ENCODE measurements around the gene ITFG1. TPM values are rescaled to one million over a fixed set of nuclear protein-coding genes. Genes with fewer than 3 reads are reported as not detected.
A peak's percentile ranks its signal among the peaks of the same experiment; 100 is the strongest.
"Not testable (repeated sequence)": the region's sequence is repeated elsewhere in the genome, so short reads cannot be mapped to it uniquely, and the experiment has no call there.

Gene ITFG1
- total RNA-seq, 1 experiment from 2014 or later = 27.5 TPM

DNA sequence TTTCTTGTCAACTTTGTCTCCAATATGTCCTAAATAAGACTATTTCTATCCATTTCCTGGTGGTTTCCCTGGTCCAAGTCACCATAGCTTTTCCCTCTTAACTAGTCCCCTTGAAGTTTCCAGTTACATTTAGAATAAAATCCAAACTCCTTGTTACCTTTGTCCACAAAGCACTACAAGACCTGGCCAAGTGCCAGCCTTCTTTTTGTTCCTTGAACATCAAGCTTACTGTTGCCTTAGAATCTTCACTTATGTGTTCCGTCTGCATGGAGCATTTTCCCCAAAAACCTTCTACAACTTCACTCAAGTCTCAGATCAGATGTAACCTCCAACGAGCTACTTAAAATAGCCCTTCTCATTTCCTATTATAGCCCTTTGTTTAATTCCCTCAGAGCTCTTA is 101.4 kb downstream of the ITFG1 start:
- H3K4me1 ChIP-seq = no peaks in the 10 kb centered on the region
- no peaks in the 10 kb centered on the region for H3K36me3 ChIP-seq
- H3K27me3 ChIP-seq = no peaks in the 10 kb centered on the region
- H3K4me3 ChIP-seq = no peak overlapping the region
- DNase-seq = peak in 1 of 2 experiments; percentile 2
- H3K9me3 ChIP-seq (replicated peaks) = no peaks in the 10 kb centered on the region
- no peak overlapping the region for H3K27ac ChIP-seq

DNA sequence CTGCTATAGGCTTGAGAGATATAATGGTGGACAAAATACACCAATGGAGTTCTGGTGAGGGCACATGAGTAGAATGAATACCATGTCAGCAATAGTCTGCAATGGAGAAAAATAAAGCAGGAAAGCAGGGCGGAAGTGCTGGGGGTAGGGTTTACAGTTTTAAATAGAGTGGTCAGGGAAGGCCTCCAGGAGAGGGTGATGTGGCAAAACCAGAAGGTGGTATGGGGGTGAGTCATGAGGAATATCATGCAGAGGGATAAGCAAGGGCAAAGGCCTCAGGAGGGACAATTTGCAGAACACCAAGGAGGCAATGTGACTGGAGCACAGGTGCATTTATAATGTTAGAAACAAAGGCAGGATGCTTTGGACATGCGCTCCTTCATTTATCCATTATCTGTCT is 102.0 kb downstream of the ITFG1 start:
- no peaks in the 10 kb centered on the region for H3K36me3 ChIP-seq
- no peak for DNase-seq
- no peaks in the 10 kb centered on the region for H3K9me3 ChIP-seq (replicated peaks)
- H3K27ac ChIP-seq = no peak overlapping the region
- no peaks in the 10 kb centered on the region for H3K4me1 ChIP-seq
- H3K27me3 ChIP-seq = no peaks in the 10 kb centered on the region
- no peak overlapping the region for H3K4me3 ChIP-seq

DNA sequence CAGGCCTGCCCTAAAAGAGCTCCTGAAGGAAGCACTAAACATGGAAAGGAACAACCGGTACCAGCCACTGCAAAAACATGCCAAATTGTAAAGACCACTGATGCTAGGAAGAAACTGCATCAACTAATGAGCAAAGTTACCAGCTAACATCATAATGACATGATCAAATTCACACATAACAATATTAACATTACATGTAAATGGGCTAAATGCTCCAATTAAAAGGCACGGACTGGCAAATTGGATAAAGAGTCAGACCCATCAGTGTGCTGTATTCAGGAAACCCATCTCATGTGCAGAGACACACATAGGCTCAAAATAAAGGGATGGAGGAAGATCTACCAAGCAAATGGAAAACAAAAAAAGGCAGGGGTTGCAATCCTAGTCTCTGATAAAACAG is 111.8 kb downstream of the ITFG1 start:
- H3K27ac ChIP-seq; H3K27me3 ChIP-seq; DNase-seq; H3K36me3 ChIP-seq; H3K4me1 ChIP-seq; H3K9me3 ChIP-seq (replicated peaks); H3K4me3 ChIP-seq: not testable (repeated sequence)

DNA sequence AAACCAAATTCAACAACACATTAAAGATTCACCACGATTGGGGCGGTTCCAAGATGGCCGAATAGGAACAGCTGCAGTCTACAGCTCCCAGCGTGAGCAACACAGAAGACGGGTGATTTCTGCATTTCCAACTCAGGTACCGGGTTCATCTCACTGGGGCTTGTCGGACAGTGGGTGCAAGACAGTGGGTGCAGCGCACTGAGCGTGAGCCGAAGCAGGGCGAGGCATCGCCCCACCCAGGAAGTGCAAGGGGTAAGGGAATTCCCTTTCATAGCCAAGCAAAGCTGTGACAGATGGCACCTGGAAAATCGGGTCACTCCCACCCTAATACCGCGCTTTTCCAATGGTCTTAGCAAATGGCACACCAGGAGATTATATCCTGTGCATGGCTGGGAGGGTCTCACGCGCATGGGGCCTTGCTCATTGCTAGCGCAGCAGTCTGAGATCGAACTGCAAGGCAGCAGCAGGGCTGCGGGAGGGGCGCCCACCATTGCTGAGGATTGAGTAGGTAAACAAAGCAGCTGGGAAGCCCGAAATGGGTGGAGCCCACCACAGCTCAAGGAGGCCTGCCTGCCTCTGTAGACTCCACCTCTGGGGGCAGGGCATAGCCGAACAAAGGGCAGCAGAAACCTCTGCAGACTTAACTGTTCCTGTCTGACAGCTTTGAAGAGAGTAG is 113.7 kb downstream of the ITFG1 start:
- DNase-seq; H3K27ac ChIP-seq; H3K4me3 ChIP-seq; H3K36me3 ChIP-seq; H3K4me1 ChIP-seq; H3K27me3 ChIP-seq; H3K9me3 ChIP-seq (replicated peaks): not testable (repeated sequence)

DNA sequence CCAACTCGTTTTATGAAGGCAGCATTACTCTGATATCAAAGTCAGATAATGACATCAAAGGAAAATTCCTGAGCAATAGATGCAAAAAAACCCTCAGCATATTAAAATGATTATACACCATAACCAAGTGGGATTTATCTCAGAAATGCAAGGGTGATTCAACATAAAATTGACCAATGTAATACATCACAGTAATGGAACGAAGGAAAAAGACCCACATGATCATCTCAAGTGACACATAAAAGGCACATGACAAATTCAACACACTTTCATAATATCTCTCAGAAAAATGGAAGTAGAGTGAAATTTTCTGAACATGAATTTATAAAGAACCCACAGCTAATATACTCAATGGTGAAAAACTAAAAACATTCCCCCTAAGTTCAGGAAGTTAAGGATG is 118.8 kb downstream of the ITFG1 start:
- Histone ChIP-seq H3K4me3 (no peak overlapping the region), H3K4me1 (no peaks in the 10 kb centered on the region), H3K9me3 (replicated peaks) (no peaks in the 10 kb centered on the region; the same call in 1 of the 2 replicates), H3K36me3 (no peaks in the 10 kb centered on the region), H3K27ac (no peak overlapping the region), H3K27me3 (no peaks in the 10 kb centered on the region)
- no peak for DNase-seq

DNA sequence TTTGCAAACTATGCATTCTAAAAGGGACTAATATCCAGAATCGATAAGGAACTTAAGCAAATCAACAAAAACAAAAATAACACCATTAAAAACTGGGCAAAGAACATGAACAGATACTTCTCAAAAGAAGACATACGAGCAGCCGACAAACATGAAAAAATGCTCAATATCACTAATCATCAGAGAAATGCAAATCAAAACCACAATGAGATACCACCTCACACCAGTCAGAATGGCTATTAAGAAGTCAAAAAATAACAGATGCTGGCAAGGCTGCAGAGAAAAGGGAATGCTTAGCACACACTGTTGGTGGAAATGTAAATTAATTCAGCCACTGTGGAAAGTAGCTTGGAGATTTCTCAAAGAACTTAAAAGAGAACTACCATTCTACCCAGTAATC is 130.3 kb downstream of the ITFG1 start:
- DNase-seq; H3K27me3 ChIP-seq; H3K4me3 ChIP-seq; H3K27ac ChIP-seq; H3K4me1 ChIP-seq; H3K9me3 ChIP-seq (replicated peaks); H3K36me3 ChIP-seq: not testable (repeated sequence)

DNA sequence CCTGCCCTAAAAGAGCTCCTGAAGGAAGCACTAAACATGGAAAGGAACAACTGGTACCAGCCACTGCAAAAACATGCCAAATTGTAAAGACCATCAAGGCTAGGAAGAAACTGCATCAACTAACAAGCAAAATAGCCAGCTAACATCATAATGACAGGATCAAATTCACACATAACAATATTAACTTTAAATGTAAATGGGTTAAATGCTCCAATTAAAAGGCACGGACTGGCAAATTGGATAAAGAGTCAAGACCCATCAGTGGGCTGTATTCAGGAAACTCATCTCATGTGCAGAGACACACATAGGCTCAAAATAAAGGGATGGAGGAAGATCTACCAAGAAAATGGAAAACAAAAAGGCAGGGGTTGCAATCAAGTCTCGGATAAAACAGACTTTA is 136.6 kb downstream of the ITFG1 start:
- H3K36me3 ChIP-seq; H3K4me3 ChIP-seq; H3K27me3 ChIP-seq; DNase-seq; H3K4me1 ChIP-seq; H3K9me3 ChIP-seq (replicated peaks); H3K27ac ChIP-seq: not testable (repeated sequence)

DNA sequence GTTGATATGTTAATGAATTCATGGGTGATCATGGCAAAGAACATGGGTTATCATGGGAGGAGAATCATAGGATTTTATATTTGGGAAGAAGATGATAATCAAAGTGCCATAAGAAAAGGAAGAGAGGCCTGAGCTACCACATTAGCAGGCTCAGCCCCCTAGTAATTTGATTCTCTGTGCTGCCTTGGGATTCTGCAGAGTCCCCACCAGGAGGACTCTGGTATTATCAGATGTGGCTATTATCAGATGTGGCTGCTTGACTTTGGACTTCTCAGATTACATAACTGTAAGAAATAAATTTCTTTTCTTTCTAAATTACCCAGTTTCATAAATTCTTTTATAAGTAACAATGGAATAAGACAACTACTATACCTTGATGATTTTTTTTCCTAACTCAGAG is 137.6 kb downstream of the ITFG1 start:
- Histone ChIP-seq H3K36me3 (no peaks in the 10 kb centered on the region), H3K9me3 (replicated peaks) (0 out of 2 replicates have a peak, but pooled peaks cover 4% of the 10 kb centered on the region), H3K27me3 (no peaks in the 10 kb centered on the region), H3K4me1 (no peaks in the 10 kb centered on the region), H3K4me3 (no peak overlapping the region), H3K27ac (no peak overlapping the region)
- peak in 1 of 2 experiments; percentile 7 for DNase-seq

DNA sequence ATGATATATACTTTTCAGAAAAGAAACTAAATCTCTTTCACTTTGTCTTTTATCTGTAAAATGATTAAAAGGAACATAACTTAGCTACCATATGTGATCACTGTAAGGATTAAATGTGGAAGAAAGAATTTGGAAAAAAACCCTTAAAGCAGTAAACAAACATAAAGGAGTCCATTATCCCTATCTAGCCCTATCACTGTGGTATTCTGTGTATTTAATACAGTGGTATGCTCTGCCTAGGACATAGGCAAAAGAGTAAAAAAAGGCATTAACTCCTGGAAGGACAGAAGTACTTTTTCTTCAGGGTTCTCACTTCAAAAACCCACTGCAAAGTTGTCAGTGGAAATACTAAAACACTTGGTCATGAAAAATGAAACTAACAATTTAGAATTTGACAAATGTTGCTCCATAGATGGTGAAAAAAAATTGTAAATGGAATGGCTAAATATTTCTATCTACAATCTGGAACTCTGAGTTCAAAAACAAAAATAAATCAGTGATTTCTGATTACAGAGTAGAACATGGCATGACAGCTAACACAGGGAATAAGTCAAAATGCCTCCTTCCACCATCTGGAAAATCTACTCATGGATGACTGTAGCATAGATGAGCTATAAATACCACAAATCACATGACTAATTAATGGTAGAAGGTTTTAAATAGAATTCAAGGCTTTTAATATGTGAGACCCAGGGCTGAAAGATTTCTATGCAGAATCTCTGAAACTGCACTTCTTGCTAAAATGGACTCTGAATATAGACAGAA is 140.1 kb downstream of the ITFG1 start:
- Histone ChIP-seq H3K9me3 (replicated peaks) (0 out of 2 replicates have a peak, but pooled peaks cover 4% of the 10 kb centered on the region), H3K36me3 (no peaks in the 10 kb centered on the region), H3K27ac (no peak overlapping the region), H3K4me1 (no peaks in the 10 kb centered on the region), H3K27me3 (no peaks in the 10 kb centered on the region), H3K4me3 (no peak overlapping the region)
- DNase-seq = no peak

DNA sequence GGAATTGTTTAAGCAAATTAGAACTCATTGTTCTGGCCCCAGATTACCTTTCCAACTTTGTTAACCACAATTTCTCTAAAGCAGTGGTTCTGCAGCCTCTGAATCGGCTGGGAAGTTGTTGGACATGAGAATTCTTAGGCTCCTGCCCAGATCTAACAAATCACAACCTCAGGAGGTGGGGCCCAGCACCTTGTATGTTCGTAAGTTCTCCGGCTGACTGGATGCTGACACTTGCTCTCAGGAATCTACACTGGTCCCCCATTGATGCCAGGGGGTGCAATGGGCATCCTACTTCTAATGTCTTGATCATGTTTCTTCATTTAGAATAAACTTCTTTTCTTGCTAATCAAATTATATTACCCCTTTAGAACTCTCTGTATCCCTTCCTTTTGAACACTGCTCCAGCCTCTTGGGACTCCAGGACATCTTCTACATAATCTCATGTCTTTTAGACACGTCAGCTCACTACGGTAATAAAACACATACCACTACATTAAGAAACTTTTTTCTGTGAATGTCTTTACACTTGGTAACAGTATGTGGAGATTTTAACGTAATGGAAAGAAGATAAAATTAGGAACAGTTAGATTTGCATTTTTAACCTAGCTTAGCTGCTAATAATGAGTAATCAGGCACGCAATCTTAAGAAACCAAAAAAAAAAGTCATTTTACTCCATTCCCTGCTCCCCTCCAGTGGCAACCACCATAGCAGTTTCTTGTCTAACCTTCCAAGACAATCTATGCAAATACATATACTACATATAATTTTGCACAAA is 143.2 kb downstream of the ITFG1 start:
- no peak overlapping the region for H3K27ac ChIP-seq
- H3K4me1 ChIP-seq = no peaks in the 10 kb centered on the region
- DNase-seq = no peak
- no peaks in the 10 kb centered on the region for H3K27me3 ChIP-seq
- no peak overlapping the region for H3K4me3 ChIP-seq
- H3K36me3 ChIP-seq = no peaks in the 10 kb centered on the region
- H3K9me3 ChIP-seq (replicated peaks) = no peaks in the 10 kb centered on the region

DNA sequence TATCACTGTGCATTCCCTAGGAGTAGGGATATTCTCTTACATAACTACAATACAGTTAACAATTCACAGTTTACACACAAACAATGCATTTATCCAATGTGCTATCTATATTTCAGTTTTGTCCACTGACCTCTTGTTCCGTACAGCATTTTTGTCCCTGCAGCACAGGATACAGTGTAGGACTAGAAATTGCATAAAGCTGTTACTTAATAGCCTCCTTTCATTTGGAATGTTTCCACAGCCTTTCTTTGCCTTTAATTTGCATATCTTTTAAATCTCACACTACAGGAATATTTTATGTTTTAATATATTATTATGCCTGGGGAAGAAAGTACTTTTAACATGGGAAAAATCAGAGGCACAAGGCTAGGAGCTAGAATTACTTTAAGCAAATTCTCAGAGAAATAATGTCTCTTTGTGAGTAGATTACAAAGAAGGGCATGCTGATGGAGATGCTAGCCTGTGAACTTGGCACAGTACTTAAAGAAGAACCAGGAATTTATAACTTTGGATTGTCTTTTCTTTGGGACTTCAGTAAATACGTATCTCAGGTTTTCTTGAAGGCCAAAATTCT is 144.3 kb downstream of the ITFG1 start:
- Histone ChIP-seq H3K27ac (no peak overlapping the region), H3K9me3 (replicated peaks) (no peaks in the 10 kb centered on the region), H3K36me3 (no peaks in the 10 kb centered on the region), H3K4me3 (no peak overlapping the region), H3K27me3 (no peaks in the 10 kb centered on the region), H3K4me1 (no peaks in the 10 kb centered on the region)
- DNase-seq = no peak

DNA sequence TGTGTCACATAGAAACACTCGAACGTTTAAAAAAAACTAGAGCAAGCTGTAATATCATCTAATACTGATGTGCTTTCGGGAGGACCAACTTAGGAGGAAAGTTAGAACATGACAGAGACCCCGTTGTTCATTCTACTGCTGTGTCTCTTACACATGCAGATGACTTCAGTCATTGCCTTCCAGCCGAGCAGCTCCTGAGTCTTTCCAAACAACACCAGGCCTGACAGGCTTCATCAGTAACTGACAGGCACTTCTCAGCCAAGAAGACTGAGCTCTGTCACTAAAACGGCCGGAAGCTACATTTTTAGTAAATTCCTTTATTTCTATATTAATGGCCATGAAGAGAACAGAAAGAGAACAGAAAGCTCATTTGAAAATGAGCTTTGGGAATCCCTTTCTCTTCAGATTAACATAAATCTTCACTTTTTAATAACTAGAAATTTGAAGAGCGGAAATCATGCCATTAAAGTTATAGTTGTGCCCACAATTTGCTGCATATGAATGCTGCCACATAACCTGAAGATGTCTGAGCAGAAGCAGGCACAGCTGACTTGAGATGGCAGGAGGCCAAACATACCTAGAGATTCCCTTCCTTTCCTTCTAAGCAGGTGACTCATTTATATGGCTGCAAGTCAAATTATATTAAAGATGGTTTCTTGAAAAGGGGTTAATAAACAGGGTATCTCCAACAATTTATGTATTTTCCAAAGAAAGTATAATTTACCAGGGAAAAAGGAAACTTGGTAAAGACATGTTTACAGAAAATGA is 148.9 kb downstream of the ITFG1 start:
- Histone ChIP-seq H3K27me3 (no peaks in the 10 kb centered on the region), H3K36me3 (no peaks in the 10 kb centered on the region), H3K27ac (no peak overlapping the region), H3K4me1 (no peaks in the 10 kb centered on the region), H3K4me3 (no peak overlapping the region), H3K9me3 (replicated peaks) (no peaks in the 10 kb centered on the region)
- peak in 1 of 2 experiments; percentile 4 for DNase-seq

DNA sequence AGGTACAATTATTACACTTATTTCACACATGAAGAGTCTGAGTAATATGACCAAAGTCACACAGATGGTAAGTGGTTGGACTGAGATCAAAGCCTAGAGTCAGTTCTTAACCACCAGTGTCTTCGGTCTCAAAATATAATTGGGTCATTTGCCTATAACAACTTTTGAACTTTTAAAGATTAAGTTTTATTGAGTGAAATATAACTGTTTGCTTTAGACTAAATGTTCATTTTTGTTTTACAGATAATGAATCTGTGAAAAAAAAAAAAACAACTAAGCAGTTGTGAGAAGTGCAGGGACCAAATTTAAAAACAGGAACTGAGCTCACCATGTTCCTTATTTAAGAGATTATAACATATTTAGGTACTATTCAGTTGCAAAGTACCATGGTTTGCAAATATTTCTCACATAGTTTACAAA is 150.1 kb downstream of the ITFG1 start:
- Histone ChIP-seq H3K9me3 (replicated peaks) (no peaks in the 10 kb centered on the region), H3K4me1 (no peaks in the 10 kb centered on the region), H3K36me3 (no peaks in the 10 kb centered on the region), H3K27me3 (no peaks in the 10 kb centered on the region), H3K4me3 (no peak overlapping the region), H3K27ac (no peak overlapping the region)
- DNase-seq = no peak

DNA sequence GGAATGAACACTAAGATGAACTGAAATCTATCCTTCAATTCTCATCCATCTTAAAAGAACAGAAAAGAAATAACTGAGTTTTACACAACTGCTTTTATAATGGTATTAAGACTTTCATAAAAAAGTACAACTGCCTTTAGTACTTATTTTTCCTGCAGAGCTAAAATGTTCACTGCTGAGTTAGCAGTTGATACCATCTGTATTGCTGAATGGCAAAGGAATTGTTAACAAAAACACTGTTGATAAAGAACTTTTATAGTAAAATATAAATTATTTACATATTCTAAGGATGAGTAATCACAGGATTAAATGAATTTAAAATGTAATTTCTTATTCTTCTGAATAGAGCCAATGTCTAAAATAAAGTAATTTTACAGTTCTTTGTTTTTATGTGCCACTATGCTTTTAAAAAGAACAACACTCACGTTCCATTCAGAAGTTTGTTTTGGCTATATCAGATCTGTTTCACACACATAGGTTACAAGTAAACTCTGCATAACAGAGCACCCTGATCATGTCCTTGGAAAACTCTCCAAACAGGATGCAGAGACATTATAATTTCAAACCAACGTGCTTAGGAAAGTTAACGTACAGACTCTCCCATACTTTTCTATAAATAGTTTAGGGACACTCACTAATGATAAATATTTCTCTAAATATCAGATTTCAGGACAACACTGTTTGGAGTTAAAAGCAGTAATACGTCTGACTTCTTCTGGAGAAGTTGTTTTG is 151.1 kb downstream of the ITFG1 start:
- no peaks in the 10 kb centered on the region for H3K27me3 ChIP-seq
- H3K4me1 ChIP-seq = no peaks in the 10 kb centered on the region
- H3K4me3 ChIP-seq = no peak overlapping the region
- DNase-seq = no peak
- H3K27ac ChIP-seq = no peak overlapping the region
- H3K36me3 ChIP-seq = no peaks in the 10 kb centered on the region
- H3K9me3 ChIP-seq (replicated peaks) = no peaks in the 10 kb centered on the region

Measured in SJCRH30 (cell line).